Epithelial cell of proximal tubule (primary cell): ENCODE measurements around the gene SNX30. TPM values are rescaled to one million over a fixed set of nuclear protein-coding genes. Genes with fewer than 3 reads are reported as not detected.

Experiments
- DNase-seq: peaks from one replicate; pipeline ENCODE4 v3.0.0-alpha.2; 2011; ENCODE audit warnings: low read depth
- H3K4me3 ChIP-seq: 2 replicates; pipeline ENCODE4 v1.5.1; 2011; ENCODE audit warnings: low read depth, mild to moderate bottlenecking, low read length
- total RNA-seq: library from RNA; depleted of rRNA; stranded (reverse); fragments of >200 nt; gene quantifications from 2 replicates; pipeline ENCODE4 v1.2.3, GENCODE V29; 2015
- TF ChIP-seq, protein P1 (sequence below): conservative IDR thresholded peaks from 2 replicates; pipeline ENCODE4 v1.5.1; 2012; ENCODE audit warnings: low read depth, mild to moderate bottlenecking, low read length

The SNX30 gene
- total RNA-seq, 1 donor from 2014 or later = 6.9 TPM

DNA sequence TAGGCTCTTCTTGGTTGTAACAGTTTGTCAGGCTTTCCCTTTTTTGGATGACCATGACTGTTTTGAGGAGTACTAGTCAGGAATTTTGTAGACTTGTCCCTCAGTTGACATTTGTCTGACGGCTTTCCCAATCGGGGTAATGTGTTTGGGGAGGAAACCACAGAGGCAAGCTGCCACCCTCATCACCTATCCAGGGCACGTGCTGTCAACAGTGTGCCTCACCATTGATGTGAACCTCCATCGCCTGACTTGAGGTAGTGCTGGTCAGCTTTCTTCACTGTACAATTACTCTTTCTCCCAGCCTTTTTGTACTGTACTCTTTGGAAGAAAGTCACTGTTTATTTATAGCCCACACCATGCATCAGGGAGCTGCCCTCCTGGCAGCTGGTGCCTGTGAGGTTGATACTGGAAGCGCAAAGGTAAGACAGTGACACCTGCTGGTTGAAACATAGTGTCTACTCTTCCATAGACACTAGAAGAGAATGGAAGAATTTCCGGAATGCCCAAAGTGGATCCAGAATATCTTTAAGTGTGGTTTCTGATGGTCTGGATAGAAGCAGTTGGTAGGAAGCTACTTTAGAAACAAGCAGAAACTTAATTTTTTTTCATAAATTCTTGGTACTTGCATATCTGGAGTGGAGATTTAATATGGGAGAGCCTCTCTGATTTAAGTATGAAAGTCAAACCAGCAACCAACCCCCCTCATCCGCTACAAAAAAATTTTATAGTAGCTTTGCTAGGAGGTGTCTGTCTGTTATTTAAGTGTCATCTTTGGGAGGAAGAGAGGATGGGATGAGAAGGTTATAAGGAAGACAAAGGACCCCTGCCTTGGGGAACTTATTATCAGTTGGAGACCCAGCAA, 69.3 kb downstream of the SNX30 start:
- TF ChIP-seq, protein P1, sequence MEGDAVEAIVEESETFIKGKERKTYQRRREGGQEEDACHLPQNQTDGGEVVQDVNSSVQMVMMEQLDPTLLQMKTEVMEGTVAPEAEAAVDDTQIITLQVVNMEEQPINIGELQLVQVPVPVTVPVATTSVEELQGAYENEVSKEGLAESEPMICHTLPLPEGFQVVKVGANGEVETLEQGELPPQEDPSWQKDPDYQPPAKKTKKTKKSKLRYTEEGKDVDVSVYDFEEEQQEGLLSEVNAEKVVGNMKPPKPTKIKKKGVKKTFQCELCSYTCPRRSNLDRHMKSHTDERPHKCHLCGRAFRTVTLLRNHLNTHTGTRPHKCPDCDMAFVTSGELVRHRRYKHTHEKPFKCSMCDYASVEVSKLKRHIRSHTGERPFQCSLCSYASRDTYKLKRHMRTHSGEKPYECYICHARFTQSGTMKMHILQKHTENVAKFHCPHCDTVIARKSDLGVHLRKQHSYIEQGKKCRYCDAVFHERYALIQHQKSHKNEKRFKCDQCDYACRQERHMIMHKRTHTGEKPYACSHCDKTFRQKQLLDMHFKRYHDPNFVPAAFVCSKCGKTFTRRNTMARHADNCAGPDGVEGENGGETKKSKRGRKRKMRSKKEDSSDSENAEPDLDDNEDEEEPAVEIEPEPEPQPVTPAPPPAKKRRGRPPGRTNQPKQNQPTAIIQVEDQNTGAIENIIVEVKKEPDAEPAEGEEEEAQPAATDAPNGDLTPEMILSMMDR = peak; percentile 88
- H3K4me3 ChIP-seq = no peak overlapping the region
- DNase-seq = peak; percentile 39

DNA sequence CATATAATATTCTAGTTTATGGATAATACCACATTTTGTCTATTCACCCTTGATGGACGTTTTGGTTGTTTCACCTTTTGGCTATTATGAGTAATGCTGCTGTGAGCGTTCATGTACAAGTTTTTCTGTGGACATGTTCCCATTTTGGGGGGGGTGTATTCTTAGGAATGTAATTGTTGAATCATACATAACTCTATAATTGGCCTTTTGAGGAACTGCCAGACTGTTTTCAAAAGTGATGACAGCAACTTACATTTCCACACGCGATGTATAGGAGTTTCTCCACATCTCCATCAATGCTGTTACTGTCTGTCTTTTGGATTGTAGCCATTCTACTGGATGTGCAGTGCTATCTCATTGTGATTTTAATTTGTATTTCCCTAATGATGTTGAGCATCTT, 70.3 kb downstream of the SNX30 start:
- no peak for DNase-seq
- no peak overlapping the region for H3K4me3 ChIP-seq
- TF ChIP-seq, protein P1 = no peak

DNA sequence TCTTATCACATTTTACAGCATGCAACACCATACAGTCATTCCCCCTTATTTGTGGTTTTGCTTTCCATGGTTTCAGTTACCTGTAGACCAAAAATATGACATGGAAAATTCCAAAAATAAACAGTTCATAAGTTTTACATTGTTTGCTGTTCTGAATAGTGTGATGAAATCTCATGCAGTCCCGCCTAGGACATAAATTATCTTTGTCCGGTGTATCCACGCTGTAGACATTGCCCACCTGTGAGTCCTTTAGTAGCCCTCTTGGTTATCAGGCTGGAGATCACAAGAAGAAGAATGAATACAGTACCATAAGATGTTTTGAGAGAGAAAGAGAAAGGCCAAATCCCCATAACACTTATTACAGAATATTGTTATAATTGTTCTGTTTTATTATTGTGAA, 72.1 kb downstream of the SNX30 start:
- TF ChIP-seq, protein P1 = no peak
- H3K4me3 ChIP-seq = no peak overlapping the region
- no peak for DNase-seq

DNA sequence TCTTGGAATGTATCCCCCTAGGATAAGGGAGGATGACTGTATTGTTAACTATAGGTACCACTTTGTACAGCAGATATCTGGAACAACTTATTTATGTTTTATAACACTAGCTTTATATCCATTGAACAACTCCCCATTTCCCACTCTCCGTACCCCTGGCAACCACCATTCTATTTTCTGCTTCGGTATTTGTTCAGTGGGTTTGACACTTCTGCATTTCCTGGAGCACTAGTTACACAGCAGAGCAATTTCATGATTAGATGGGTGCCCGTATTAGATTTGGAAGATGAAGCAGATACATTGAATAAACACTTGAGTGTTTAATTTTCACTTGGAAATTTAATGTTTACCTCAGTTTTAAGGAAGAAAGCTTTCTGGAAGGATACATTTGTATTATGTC, 72.7 kb downstream of the SNX30 start:
- no peak for DNase-seq
- H3K4me3 ChIP-seq = no peak overlapping the region
- TF ChIP-seq, protein P1 = no peak

DNA sequence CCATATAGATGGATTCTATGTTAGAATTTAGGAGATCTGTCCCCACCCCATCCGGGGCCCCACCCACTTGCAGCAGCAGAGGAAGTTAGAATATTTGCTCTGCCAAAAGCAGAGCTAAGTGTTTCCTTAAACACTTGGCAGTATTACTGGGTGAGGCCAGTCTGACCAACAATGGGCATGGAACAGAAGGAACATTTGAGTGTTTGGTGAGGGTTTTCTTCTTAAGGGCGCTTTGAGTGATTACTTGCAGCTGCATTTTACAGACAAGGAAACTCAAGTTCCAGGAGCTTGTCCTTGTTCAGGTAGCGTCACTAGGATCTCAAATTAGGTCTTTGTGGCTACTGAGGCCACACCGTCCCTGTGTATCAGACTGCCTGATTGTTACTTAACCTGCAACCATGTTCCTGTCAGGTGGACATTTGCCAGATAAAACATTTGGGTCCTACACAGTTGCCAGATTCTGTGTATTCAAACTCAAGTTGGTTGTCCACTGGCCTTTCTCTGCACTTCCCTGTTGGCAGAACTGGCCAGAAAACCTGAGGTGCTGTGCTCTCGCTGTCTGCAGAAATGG, 80.8 kb downstream of the SNX30 start:
- TF ChIP-seq, protein P1 = no peak
- no peak for DNase-seq
- no peak overlapping the region for H3K4me3 ChIP-seq

DNA sequence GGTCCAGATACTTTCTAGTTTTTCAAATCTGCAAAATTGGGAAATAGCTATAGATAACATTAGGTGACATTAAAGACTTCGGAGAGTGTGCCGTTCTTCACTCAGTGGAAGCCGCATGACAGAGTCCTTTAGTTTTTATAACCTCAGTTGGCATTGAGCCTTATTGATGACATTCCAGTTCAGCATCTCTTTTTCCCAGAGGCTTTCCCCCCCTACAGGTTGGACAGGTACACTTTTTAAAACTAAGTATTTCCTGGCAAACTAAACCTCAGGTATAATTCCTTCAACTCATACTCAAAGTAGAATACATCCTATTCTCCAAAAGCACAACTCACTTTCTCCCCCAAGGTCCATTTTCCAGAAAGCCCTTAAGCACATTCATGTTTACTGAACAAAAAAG, 81.4 kb downstream of the SNX30 start:
- TF ChIP-seq, protein P1 = no peak
- DNase-seq = no peak
- no peak overlapping the region for H3K4me3 ChIP-seq

DNA sequence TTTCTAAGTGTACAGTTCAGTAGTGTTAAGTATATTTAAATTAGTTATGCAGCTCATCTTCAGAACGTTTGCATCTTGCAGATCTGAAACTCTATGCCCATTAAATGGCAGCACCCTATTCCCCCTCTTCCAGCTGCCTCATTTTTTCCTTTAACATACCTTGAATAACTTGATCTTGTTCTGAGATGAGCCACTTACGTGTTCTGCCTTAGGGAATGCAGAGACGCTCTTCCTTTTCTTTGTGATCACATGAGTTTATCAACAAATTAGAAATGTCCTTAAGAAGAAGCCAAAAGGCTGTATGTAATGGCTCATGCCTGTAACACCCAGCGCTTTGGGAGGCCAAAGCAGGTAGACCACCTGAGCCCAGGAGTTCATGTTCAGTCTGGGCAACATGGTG, 82.5 kb downstream of the SNX30 start:
- no peak for DNase-seq

More for the DNA sequence above, 82.5 kb downstream of the SNX30 start:
- H3K4me3 ChIP-seq = no peak overlapping the region
- TF ChIP-seq, protein P1 = no peak
